SK-N-SH (cell line): ENCODE measurements around the gene MEGF6. TPM values are rescaled to one million over a fixed set of nuclear protein-coding genes. Genes with fewer than 3 reads are reported as not detected.

Experiments
- CTCF ChIA-PET: fragments of 300-600, 350-600 bp; formaldehyde crosslinking; extraction: SDS; loops from one replicate; lab custom pipeline; 2021; lab: Yijun Ruan, JAX
- POLR2A ChIA-PET: fragments of 350-600 bp; sonication (Branson Sonifier 250); formaldehyde crosslinking; extraction: SDS; loops from one replicate; lab custom pipeline; 2020; ENCODE audit warnings: antibody characterized with exemption, inconsistent platforms; lab: Yijun Ruan, JAX
- DNase-seq: peaks from one replicate; pipeline ENCODE4 v3.0.0; 2012
- H2AFZ ChIP-seq: fragments of 200-600 bp; sonication (generic); 2 replicates; pipeline ENCODE4 v1.8.1; 2016; ENCODE audit warnings: antibody characterized with exemption, mild to moderate bottlenecking, low read depth
- H3F3A ChIP-seq: fragments of 200-600 bp; sonication (generic); replicated peaks from 2 replicates; pipeline ENCODE3; 2016; ENCODE audit warnings: antibody characterized with exemption, mild to moderate bottlenecking; ENCODE audit not compliant: insufficient read depth
- H3K27ac ChIP-seq, 2 experiments: fragments of 200-500 bp in 1 of 2; fragments of 200-600 bp in 1 of 2; sonication (Bioruptor generic) in 1 of 2; sonication (generic), shearing (Covaris generic) in 1 of 2; 2 replicates each; pipeline versions ENCODE4 v1.5.1 to v1.6.1; 2014 to 2016; ENCODE audit warnings: low read depth in 2 of 2, inconsistent platforms in 1 of 2, low read length in 1 of 2, mild to moderate bottlenecking in 1 of 2, mixed read lengths in 1 of 2
- H3K27me3 ChIP-seq: fragments of 200-600 bp; sonication (generic), shearing (Covaris generic); 2 replicates; pipeline ENCODE4 v1.6.1; 2016; ENCODE audit warnings: mixed run types; ENCODE audit not compliant: insufficient read depth
- H3K36me3 ChIP-seq, 2 experiments: fragments of 200-500 bp in 1 of 2; fragments of 200-600 bp in 1 of 2; sonication (Bioruptor generic) in 1 of 2; sonication (generic) in 1 of 2; replicated peaks in 1 of 2; 2 replicates each; pipeline versions ENCODE3 to v1.5.1; 2014 to 2016; ENCODE audit warnings: low read length in 1 of 2, mild to moderate bottlenecking in 1 of 2; ENCODE audit not compliant: insufficient read depth in 2 of 2, control insufficient read depth in 1 of 2
- H3K4me1 ChIP-seq, 2 experiments: fragments of 200-500 bp in 1 of 2; fragments of 200-600 bp in 1 of 2; sonication (Bioruptor generic) in 1 of 2; sonication (generic), shearing (Covaris generic) in 1 of 2; 2 replicates each; pipeline versions ENCODE4 v1.5.1 to v1.6.1; 2014 to 2016; ENCODE audit warnings: low read depth in 1 of 2, low read length in 1 of 2, mixed run types in 1 of 2; ENCODE audit not compliant: insufficient read depth in 2 of 2, control insufficient read depth in 1 of 2
- H3K4me2 ChIP-seq: fragments of 200-600 bp; sonication (generic), shearing (Covaris generic); 2 replicates; pipeline ENCODE4 v1.6.1; 2017; ENCODE audit warnings: mixed run types
- H3K4me3 ChIP-seq, 2 experiments: fragments of 200-500 bp in 1 of 2; fragments of 200-600 bp in 1 of 2; sonication (Bioruptor generic) in 1 of 2; sonication (generic), shearing (Covaris generic) in 1 of 2; 2 replicates each; pipeline versions ENCODE4 v1.5.1 to v1.8.1; 2014 to 2016; ENCODE audit warnings: low read depth in 2 of 2, inconsistent platforms in 1 of 2, low read length in 1 of 2, mild to moderate bottlenecking in 1 of 2, mixed read lengths in 1 of 2, moderate library complexity in 1 of 2
- H3K79me2 ChIP-seq: fragments of 200-600 bp; sonication (generic); 2 replicates; pipeline ENCODE4 v1.8.1; 2017; ENCODE audit warnings: mild to moderate bottlenecking; ENCODE audit not compliant: insufficient read depth
- H3K9ac ChIP-seq: fragments of 200-600 bp; sonication (generic); 2 replicates; pipeline ENCODE4 v1.6.1; 2017; ENCODE audit warnings: mixed run types
- H3K9me2 ChIP-seq: fragments of 200-600 bp; sonication (generic); 2 replicates; pipeline ENCODE4 v1.6.1; 2017; ENCODE audit warnings: mixed run types
- H3K9me3 ChIP-seq: fragments of 200-600 bp; sonication (generic); 2 replicates; pipeline ENCODE4 v1.6.1; 2017; ENCODE audit warnings: mixed run types, mild to moderate bottlenecking, moderate library complexity
- H4K20me1 ChIP-seq: fragments of 200-600 bp; sonication (generic); 2 replicates; pipeline ENCODE4 v1.6.1; 2017; ENCODE audit warnings: mild to moderate bottlenecking, mixed run types; ENCODE audit not compliant: insufficient read depth
- CHD2 ChIP-seq: fragments of 150-350 bp; IDR thresholded peaks from 2 replicates; pipeline ENCODE4 v1.6.1; 2018; ENCODE audit warnings: low read length; ENCODE audit not compliant: partially characterized antibody
- EP300 ChIP-seq, 2 experiments: IDR thresholded peaks; 2 replicates each; pipeline versions ENCODE4 v1.4.0 to v1.6.1; 2012; ENCODE audit warnings: borderline replicate concordance in 1 of 2, low read depth in 1 of 2, low read length in 1 of 2
- FOSL2 ChIP-seq: IDR thresholded peaks from 2 replicates; pipeline ENCODE4 v1.4.0; 2012; ENCODE audit warnings: low read depth, mild to moderate bottlenecking, moderate library complexity, borderline replicate concordance
- FOXJ3 ChIP-seq: sonication (generic); formaldehyde crosslinking; IDR thresholded peaks from 2 replicates; pipeline ENCODE4 v1.5.1; 2020; ENCODE audit warnings: mild to moderate bottlenecking, missing genetic modification reagents
- GABPA ChIP-seq: IDR thresholded peaks from 2 replicates; pipeline ENCODE4 v1.4.0; 2012; ENCODE audit warnings: low read depth, mild to moderate bottlenecking
- JUND ChIP-seq: IDR thresholded peaks from 2 replicates; pipeline ENCODE4 v1.4.0; 2012
- MEF2A ChIP-seq: IDR thresholded peaks from 2 replicates; pipeline ENCODE4 v1.4.0; 2012; ENCODE audit warnings: low read depth, borderline replicate concordance
- MXI1 ChIP-seq: IDR thresholded peaks from 2 replicates; pipeline ENCODE4 v1.6.1; 2012; ENCODE audit warnings: mild to moderate bottlenecking, low read depth, low read length, improper control_type of control experiment
- RAD21 ChIP-seq: IDR thresholded peaks from 2 replicates; pipeline ENCODE4 v1.6.1; 2012; ENCODE audit warnings: mild to moderate bottlenecking, low read length
- RCOR1 ChIP-seq: fragments of 150-350 bp; IDR thresholded peaks from 2 replicates; pipeline ENCODE4 v1.6.1; 2017; ENCODE audit warnings: antibody characterized with exemption, low read length
- RFX5 ChIP-seq: IDR thresholded peaks from 2 replicates; pipeline ENCODE4 v1.6.1; 2012; ENCODE audit warnings: mild to moderate bottlenecking, improper control_type of control experiment, low read length
- SIN3A ChIP-seq: IDR thresholded peaks from 2 replicates; pipeline ENCODE4 v1.6.1; 2012; ENCODE audit warnings: low read depth, mild to moderate bottlenecking, low read length, moderate library complexity, borderline replicate concordance
- SMC3 ChIP-seq: IDR thresholded peaks from 2 replicates; pipeline ENCODE4 v1.6.1; 2012; ENCODE audit warnings: low read depth, low read length, improper control_type of control experiment
- TAF1 ChIP-seq: IDR thresholded peaks from 2 replicates; pipeline ENCODE4 v1.6.1; 2012; ENCODE audit warnings: low read depth, mild to moderate bottlenecking, low read length, moderate library complexity, borderline replicate concordance
- WGBS: methylation state at CpG from one replicate; pipeline ENCODE4 v1.1.6; 2017; ENCODE audit warnings: low lambda C conversion rate; 5-methylcytosine and 5-hydroxymethylcytosine counted together
- polyA plus RNA-seq, 3 experiments: library from polyadenylated mRNA; depleted of rRNA; stranded (reverse); fragments of >200 nt; gene quantifications; 2 replicates each; pipeline ENCODE4 v1.2.3, GENCODE V29; 2012
- TF ChIP-seq, protein P1 (sequence below): IDR thresholded peaks from 2 replicates; pipeline ENCODE4; 2012
- TF ChIP-seq, protein P2 (sequence below): fragments of 150-350 bp; IDR thresholded peaks from 2 replicates; pipeline ENCODE4 v1.6.1; 2016; ENCODE audit warnings: mild to moderate bottlenecking, low read depth, low read length
- TF ChIP-seq, protein P3 (sequence below): fragments of 200-600 bp; sonication (generic); IDR thresholded peaks from 2 replicates; pipeline ENCODE4 v1.6.1; 2017; ENCODE audit warnings: antibody characterized with exemption, mild to moderate bottlenecking, moderate library complexity

The MEGF6 gene
- polyA plus RNA-seq, 1 of the 3 experiments (the other 2 are of a cell fraction): 7.6 TPM

DNA sequence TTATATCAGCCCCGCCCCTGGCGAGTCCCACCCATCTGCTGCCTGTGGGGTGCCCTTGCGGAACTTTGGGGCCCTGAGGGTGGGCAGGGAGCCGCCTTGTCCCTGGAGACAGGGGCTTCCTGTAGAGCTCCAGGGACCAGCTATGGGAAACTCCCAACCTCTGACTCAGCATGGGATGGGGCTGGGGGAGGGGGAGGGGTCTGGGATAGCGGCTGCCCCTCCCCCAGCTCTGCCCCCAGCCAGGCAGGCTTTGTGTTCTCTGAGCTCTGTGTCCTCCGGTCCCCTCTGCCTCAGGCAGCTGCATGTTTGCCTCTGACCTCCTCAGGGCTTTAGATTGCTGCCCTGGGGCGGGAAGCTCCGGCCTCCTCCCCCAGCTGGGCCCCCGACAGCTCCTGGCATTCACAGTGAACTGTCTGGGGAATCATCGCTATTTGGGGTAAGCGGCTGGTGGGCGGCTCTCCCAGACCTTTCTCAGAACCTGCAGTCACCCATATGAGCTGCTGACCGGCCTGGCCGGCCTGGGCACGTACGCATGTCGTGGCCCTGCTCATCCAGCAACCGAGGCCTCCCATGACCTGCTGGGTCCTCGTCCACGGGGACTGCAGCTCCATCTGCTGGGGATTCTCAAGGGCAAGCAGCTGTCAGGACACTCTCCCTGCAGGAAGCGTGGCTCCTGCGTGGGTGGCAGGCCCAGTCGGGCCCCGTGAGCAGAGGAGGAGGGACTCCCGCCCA, 139.8 kb downstream of the MEGF6 start:
- H3K4me2 ChIP-seq: no peak overlapping the region
- POLR2A ChIA-PET: no interaction called here
- H2AFZ ChIP-seq: no peak overlapping the region

More for the DNA sequence above, 139.8 kb downstream of the MEGF6 start:
- no peaks in the 10 kb centered on the region for H3F3A ChIP-seq
- CTCF ChIA-PET: interaction anchor here (0.9 to 4.1 kb wide), 17 partner anchors 9 to 152 kb away, joined by 3 to 99 read pairs (median 5); partner anchors contain the start of genes ARHGEF16 and MEGF6
- no peak overlapping the region for H3K9ac ChIP-seq
- TF ChIP-seq EP300 (IDR thresholded peaks at IDR 0.05; ENCODE audit: borderline replicate concordance in 1 of 2, low read depth in 1 of 2, low read length in 1 of 2) (no peak), FOSL2 (no peak), JUND (no peak), SIN3A (no peak), SMC3 (peak; percentile 43; the same call in 1 of the 2 replicates), GABPA (no peak), MEF2A (no peak), MXI1 (no peak), RFX5 (no peak), RCOR1 (no peak), FOXJ3 (no peak), TAF1 (no peak), CHD2 (no peak), RAD21 (peak; percentile 45)
- TF ChIP-seq, protein P1, sequence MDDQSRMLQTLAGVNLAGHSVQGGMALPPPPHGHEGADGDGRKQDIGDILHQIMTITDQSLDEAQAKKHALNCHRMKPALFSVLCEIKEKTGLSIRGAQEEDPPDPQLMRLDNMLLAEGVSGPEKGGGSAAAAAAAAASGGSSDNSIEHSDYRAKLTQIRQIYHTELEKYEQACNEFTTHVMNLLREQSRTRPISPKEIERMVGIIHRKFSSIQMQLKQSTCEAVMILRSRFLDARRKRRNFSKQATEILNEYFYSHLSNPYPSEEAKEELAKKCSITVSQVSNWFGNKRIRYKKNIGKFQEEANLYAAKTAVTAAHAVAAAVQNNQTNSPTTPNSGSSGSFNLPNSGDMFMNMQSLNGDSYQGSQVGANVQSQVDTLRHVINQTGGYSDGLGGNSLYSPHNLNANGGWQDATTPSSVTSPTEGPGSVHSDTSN: no peak
- TF ChIP-seq, protein P2, sequence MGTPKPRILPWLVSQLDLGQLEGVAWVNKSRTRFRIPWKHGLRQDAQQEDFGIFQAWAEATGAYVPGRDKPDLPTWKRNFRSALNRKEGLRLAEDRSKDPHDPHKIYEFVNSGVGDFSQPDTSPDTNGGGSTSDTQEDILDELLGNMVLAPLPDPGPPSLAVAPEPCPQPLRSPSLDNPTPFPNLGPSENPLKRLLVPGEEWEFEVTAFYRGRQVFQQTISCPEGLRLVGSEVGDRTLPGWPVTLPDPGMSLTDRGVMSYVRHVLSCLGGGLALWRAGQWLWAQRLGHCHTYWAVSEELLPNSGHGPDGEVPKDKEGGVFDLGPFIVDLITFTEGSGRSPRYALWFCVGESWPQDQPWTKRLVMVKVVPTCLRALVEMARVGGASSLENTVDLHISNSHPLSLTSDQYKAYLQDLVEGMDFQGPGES: no peak
- TF ChIP-seq, protein P3, sequence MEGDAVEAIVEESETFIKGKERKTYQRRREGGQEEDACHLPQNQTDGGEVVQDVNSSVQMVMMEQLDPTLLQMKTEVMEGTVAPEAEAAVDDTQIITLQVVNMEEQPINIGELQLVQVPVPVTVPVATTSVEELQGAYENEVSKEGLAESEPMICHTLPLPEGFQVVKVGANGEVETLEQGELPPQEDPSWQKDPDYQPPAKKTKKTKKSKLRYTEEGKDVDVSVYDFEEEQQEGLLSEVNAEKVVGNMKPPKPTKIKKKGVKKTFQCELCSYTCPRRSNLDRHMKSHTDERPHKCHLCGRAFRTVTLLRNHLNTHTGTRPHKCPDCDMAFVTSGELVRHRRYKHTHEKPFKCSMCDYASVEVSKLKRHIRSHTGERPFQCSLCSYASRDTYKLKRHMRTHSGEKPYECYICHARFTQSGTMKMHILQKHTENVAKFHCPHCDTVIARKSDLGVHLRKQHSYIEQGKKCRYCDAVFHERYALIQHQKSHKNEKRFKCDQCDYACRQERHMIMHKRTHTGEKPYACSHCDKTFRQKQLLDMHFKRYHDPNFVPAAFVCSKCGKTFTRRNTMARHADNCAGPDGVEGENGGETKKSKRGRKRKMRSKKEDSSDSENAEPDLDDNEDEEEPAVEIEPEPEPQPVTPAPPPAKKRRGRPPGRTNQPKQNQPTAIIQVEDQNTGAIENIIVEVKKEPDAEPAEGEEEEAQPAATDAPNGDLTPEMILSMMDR: peak; percentile 28
- peak; percentile 73 for DNase-seq
- no peak overlapping the region for H3K4me3 ChIP-seq
- H3K36me3 ChIP-seq: no peaks in the 10 kb centered on the region
- H3K27ac ChIP-seq: no peak overlapping the region
- no peaks in the 10 kb centered on the region for H3K9me3 ChIP-seq
- no peaks in the 10 kb centered on the region for H4K20me1 ChIP-seq
- peaks cover 0 to 7% of the 10 kb centered on the region in 2 experiments; a peak in 2 of 4 replicates for H3K4me1 ChIP-seq
- no peaks in the 10 kb centered on the region for H3K79me2 ChIP-seq
- no peaks in the 10 kb centered on the region for H3K27me3 ChIP-seq
- H3K9me2 ChIP-seq: no peaks in the 10 kb centered on the region
- 54% methylated on average over 12 of the region's 25 CpGs for WGBS
